Endothelial cell of umbilical vein (primary cell): Measurements from ENCODE around the gene ULBP3.

Experiments
- FOS ChIP-seq: IDR thresholded peaks from 2 replicates; pipeline ENCODE4 v1.6.1; 2011; ENCODE audit warnings: mild to moderate bottlenecking, low read length, moderate library complexity, borderline replicate concordance; ENCODE audit not compliant: insufficient read depth
- GATA2 ChIP-seq: IDR thresholded peaks from 2 replicates; pipeline ENCODE4 v1.7.0; 2011; ENCODE audit warnings: low read depth, mild to moderate bottlenecking, moderate library complexity, mixed read lengths, low read length; ENCODE audit not compliant: insufficient read length, insufficient read depth
- MAX ChIP-seq: IDR thresholded peaks from 2 replicates; pipeline ENCODE4 v1.6.1; 2011; ENCODE audit not compliant: insufficient read depth, insufficient read length
- POLR2A ChIP-seq: IDR thresholded peaks from 2 replicates; pipeline ENCODE4 v1.6.1; 2012; ENCODE audit warnings: low read depth, mild to moderate bottlenecking, control low read depth, low read length
- TF ChIP-seq, protein P1 (sequence below), 2 donors: IDR thresholded peaks; 1 replicate in 1 of 2; 2 replicates in 1 of 2; pipeline ENCODE4 v1.5.1; 2011; ENCODE audit warnings: low read length in 2 of 2, mild to moderate bottlenecking in 2 of 2, moderate library complexity in 2 of 2, control low read depth in 1 of 2, inconsistent platforms in 1 of 2, low read depth in 1 of 2; ENCODE audit not compliant: insufficient read depth in 1 of 2; ENCODE audit errors: extremely low read depth in 1 of 2

DNA sequence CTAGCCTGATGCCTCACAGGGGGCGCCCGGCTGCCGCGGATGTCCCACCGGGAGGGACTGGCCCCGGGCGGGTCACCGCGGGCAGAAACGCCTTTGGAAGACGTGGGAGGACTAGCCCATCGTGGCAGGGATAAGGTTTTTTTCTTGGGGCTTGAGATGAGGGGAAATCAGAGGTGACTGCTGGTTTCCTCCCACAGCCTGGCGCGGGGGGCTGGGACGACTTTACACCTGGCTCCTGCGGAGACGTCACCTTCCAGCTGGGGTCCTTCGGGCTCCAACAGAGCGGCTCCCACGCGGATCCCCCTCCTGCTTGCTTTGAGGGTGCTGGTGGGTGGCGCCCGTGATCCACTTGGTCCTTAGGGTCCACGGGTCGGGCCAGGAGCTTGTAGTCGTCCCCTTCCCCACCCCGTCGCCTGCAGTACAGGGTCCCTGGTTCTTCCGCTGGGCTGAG, 11.4 kb downstream of the ULBP3 start:
- TF ChIP-seq FOS (no peak), GATA2 (no peak), MAX (no peak), POLR2A (no peak)
- TF ChIP-seq, protein P1, sequence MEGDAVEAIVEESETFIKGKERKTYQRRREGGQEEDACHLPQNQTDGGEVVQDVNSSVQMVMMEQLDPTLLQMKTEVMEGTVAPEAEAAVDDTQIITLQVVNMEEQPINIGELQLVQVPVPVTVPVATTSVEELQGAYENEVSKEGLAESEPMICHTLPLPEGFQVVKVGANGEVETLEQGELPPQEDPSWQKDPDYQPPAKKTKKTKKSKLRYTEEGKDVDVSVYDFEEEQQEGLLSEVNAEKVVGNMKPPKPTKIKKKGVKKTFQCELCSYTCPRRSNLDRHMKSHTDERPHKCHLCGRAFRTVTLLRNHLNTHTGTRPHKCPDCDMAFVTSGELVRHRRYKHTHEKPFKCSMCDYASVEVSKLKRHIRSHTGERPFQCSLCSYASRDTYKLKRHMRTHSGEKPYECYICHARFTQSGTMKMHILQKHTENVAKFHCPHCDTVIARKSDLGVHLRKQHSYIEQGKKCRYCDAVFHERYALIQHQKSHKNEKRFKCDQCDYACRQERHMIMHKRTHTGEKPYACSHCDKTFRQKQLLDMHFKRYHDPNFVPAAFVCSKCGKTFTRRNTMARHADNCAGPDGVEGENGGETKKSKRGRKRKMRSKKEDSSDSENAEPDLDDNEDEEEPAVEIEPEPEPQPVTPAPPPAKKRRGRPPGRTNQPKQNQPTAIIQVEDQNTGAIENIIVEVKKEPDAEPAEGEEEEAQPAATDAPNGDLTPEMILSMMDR (IDR thresholded peaks at IDR 0.05; ENCODE audit: extremely low read depth in 1 of 2, insufficient read depth in 1 of 2, low read depth in 1 of 2, low read length in 2 of 2): no peak
